Activated CD8-positive, alpha-beta memory T cell treated with anti-CD3 and anti-CD28 coated beads, Interleukin-2, amount 50 U/mL, for 1 hour (primary cell): Measurements from ENCODE around the gene ADORA2A.

Source experiments
- DNase-seq: peaks from one replicate; pipeline ENCODE4 v3.0.0-alpha.2; 2020; ENCODE audit errors: extremely low read depth

Gene ADORA2A

GRCh38 chr22:24403346-24403745 is 24.1 kb upstream of the ADORA2A start:
- no peak for DNase-seq

- DNase-seq: no peak
These were observed 22.7 kb upstream of the ADORA2A start for GRCh38 chr22:24404561-24405275.

- no peak for DNase-seq
These were observed 21.6 kb upstream of the ADORA2A start for GRCh38 chr22:24405631-24406321.

GRCh38 chr22:24406322-24407277 is 20.8 kb upstream of the ADORA2A start:
- DNase-seq: no peak

- no peak for DNase-seq
These were observed 20.1 kb upstream of the ADORA2A start for GRCh38 chr22:24407278-24407665.

- DNase-seq: no peak
These were observed 19.5 kb upstream of the ADORA2A start for GRCh38 chr22:24407884-24408283.

- DNase-seq: no peak
These were observed 18.8 kb upstream of the ADORA2A start for GRCh38 chr22:24408630-24409029.

GRCh38 chr22:24409707-24410106 is 17.7 kb upstream of the ADORA2A start:
- DNase-seq: no peak

GRCh38 chr22:24410110-24410856 is 17.1 kb upstream of the ADORA2A start:
- no peak for DNase-seq

- DNase-seq: no peak
These were observed 16.0 kb upstream of the ADORA2A start for GRCh38 chr22:24411256-24412004.

GRCh38 chr22:24412274-24412673 is 15.1 kb upstream of the ADORA2A start:
- DNase-seq: no peak

GRCh38 chr22:24413271-24413670 is 14.1 kb upstream of the ADORA2A start:
- no peak for DNase-seq

GRCh38 chr22:24413736-24414385 is 13.5 kb upstream of the ADORA2A start:
- DNase-seq: no peak

- DNase-seq: no peak
These were observed 12.9 kb upstream of the ADORA2A start for GRCh38 chr22:24414523-24414922.

- no peak for DNase-seq
These were observed 12.1 kb upstream of the ADORA2A start for GRCh38 chr22:24414984-24415945.

GRCh38 chr22:24416095-24416494 is 11.3 kb upstream of the ADORA2A start:
- no peak for DNase-seq

- no peak for DNase-seq
These were observed 10.8 kb upstream of the ADORA2A start for GRCh38 chr22:24416611-24417010.

- DNase-seq: no peak
These were observed 10.2 kb upstream of the ADORA2A start for GRCh38 chr22:24417200-24417599.
